ENCODE data around the gene SLFNL1. TPM values are rescaled to one million over a fixed set of nuclear protein-coding genes. Genes with fewer than 3 reads are reported as not detected.

The SLFNL1 gene
- total RNA-seq, 4 donors from 2014 or later, result 0.42 to 0.97 (median 0.60) TPM; not detected in 1

DNA sequence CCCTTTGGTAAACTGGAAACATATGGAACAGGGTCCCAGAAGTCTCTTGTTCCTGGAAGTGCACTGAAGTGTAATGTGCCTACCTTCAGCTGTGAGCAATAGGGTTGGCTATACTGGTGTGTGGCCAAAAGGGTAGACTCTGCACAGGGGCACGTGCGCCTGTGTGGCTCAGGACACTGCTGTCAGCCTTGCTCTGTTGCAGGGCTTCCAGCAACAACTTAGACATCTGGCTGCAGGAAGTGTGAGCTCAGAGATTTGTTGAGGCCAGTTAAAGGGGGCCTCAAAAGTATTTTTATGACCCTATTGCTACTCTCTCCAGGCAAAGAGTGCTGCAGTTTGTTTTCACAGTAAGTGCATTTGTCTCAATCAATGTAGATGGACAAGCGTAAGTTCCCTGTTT lies 34.6 kb downstream of the SLFNL1 start:
- Histone ChIP-seq H3K36me3 (peaks cover 73% of the 10 kb centered on the region), H3K4me3 (no peak overlapping the region), H3K27ac (no peak overlapping the region), H3K9me3 (no peaks in the 10 kb centered on the region), H3K4me1 (peaks cover 21% of the 10 kb centered on the region), H3K27me3 (no peaks in the 10 kb centered on the region)
- WGBS, result 80% methylated on average over 2 of the region's 3 CpGs
- no peak for TF ChIP-seq EP300 (IDR thresholded peaks at IDR 0.05)
- DNase-seq (ENCODE audit: low spot score in 2 of 2), result no peak

GRCh38 chr1:40986328-40986783 lies 35.2 kb downstream of the SLFNL1 start:
- peaks cover 67% of the 10 kb centered on the region for H3K36me3 ChIP-seq
- no peaks in the 10 kb centered on the region for H3K9me3 ChIP-seq
- H3K27me3 ChIP-seq, result no peaks in the 10 kb centered on the region
- 92% methylated on average over 10 of the region's 10 CpGs for WGBS
- no peak for DNase-seq (ENCODE audit: low spot score in 2 of 2)
- TF ChIP-seq POLR2AphosphoS5 (IDR thresholded peaks at IDR 0.05) (no peak), POLR2A (IDR thresholded peaks at IDR 0.05) (no peak), EP300 (IDR thresholded peaks at IDR 0.05) (no peak)
- TF ChIP-seq, protein P1, sequence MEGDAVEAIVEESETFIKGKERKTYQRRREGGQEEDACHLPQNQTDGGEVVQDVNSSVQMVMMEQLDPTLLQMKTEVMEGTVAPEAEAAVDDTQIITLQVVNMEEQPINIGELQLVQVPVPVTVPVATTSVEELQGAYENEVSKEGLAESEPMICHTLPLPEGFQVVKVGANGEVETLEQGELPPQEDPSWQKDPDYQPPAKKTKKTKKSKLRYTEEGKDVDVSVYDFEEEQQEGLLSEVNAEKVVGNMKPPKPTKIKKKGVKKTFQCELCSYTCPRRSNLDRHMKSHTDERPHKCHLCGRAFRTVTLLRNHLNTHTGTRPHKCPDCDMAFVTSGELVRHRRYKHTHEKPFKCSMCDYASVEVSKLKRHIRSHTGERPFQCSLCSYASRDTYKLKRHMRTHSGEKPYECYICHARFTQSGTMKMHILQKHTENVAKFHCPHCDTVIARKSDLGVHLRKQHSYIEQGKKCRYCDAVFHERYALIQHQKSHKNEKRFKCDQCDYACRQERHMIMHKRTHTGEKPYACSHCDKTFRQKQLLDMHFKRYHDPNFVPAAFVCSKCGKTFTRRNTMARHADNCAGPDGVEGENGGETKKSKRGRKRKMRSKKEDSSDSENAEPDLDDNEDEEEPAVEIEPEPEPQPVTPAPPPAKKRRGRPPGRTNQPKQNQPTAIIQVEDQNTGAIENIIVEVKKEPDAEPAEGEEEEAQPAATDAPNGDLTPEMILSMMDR (IDR thresholded peaks at IDR 0.05), result no peak
- peaks cover 27% of the 10 kb centered on the region for H3K4me1 ChIP-seq
- H3K4me3 ChIP-seq, result no peak overlapping the region
- no peak overlapping the region for H3K27ac ChIP-seq

DNA sequence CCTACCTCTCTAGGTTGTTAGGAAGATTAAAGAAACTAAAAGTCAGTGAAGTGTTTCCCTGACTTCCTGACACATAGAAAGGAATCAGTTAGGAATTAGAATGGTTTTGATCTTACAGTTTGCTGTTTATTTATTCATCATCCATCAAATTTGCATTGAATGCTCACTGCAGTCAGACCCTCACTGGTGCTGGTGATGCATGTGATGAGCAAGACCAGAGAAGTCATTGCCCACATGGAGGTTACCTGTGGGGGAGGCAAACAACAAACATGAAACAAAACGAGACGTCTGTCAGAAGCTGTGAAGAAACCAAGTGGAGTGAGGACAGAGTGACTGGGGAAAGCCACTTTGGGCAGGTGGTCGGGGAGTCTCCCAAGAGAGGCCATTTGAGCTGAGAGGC lies 35.6 kb downstream of the SLFNL1 start:
- 83% methylated on average over 3 of the region's 3 CpGs for WGBS
- Histone ChIP-seq H3K4me1 (peaks cover 32% of the 10 kb centered on the region), H3K4me3 (no peak overlapping the region), H3K27me3 (no peaks in the 10 kb centered on the region), H3K27ac (no peak overlapping the region), H3K9me3 (no peaks in the 10 kb centered on the region), H3K36me3 (peaks cover 64% of the 10 kb centered on the region)
- no peak for DNase-seq (ENCODE audit: low spot score in 2 of 2)
- TF ChIP-seq, protein P1 (IDR thresholded peaks at IDR 0.05), result no peak
- TF ChIP-seq EP300 (IDR thresholded peaks at IDR 0.05), result no peak
- TF ChIP-seq POLR2AphosphoS5 (IDR thresholded peaks at IDR 0.05), result no peak
- no peak for TF ChIP-seq POLR2A (IDR thresholded peaks at IDR 0.05)

GRCh38 chr1:40985161-40985560 lies 36.4 kb downstream of the SLFNL1 start:
- no peak for DNase-seq (ENCODE audit: low spot score in 2 of 2)
- no peaks in the 10 kb centered on the region for H3K9me3 ChIP-seq
- no peak for TF ChIP-seq EP300 (IDR thresholded peaks at IDR 0.05)
- no peak for TF ChIP-seq POLR2A (IDR thresholded peaks at IDR 0.05)
- TF ChIP-seq POLR2AphosphoS5 (IDR thresholded peaks at IDR 0.05), result no peak
- TF ChIP-seq, protein P1 (IDR thresholded peaks at IDR 0.05), result no peak
- no peaks in the 10 kb centered on the region for H3K27me3 ChIP-seq
- WGBS, result 77% methylated on average over 5 of the region's 5 CpGs
- no peak overlapping the region for H3K27ac ChIP-seq
- H3K36me3 ChIP-seq, result peaks cover 58% of the 10 kb centered on the region
- no peak overlapping the region for H3K4me3 ChIP-seq
- H3K4me1 ChIP-seq, result peaks cover 39% of the 10 kb centered on the region

GRCh38 chr1:40984531-40984930 lies 37.0 kb downstream of the SLFNL1 start:
- Histone ChIP-seq H3K27ac (no peak overlapping the region), H3K27me3 (no peaks in the 10 kb centered on the region), H3K36me3 (peaks cover 52% of the 10 kb centered on the region), H3K4me3 (no peak overlapping the region), H3K4me1 (peaks cover 41% of the 10 kb centered on the region), H3K9me3 (no peaks in the 10 kb centered on the region)
- DNase-seq (ENCODE audit: low spot score in 2 of 2), result no peak
- WGBS, result 93% methylated on average over 4 of the region's 4 CpGs
- TF ChIP-seq POLR2AphosphoS5 (IDR thresholded peaks at IDR 0.05) (no peak), EP300 (IDR thresholded peaks at IDR 0.05) (no peak), POLR2A (IDR thresholded peaks at IDR 0.05) (no peak)
- TF ChIP-seq, protein P1 (IDR thresholded peaks at IDR 0.05), result no peak

DNA sequence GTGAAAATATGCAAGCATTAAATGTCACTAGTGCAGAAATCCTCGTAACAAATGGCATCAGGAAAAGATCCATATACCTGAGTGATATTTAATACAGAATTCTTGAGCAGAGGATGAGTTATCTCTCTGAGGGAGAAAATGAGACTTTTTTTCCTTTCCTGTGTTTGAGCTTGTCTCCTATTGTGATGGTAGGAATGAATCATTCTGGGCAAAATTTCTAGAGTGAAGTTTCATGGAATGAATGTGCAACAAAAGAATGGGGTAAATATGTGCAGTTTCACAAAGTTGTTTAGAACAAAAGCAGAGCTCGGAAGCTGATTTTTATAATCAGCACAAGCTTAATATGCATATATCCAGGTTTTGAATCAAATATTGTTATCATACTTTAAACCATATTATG lies 37.5 kb downstream of the SLFNL1 start:
- H3K27me3 ChIP-seq, result no peaks in the 10 kb centered on the region
- TF ChIP-seq EP300 (IDR thresholded peaks at IDR 0.05) (no peak), POLR2AphosphoS5 (IDR thresholded peaks at IDR 0.05) (no peak), POLR2A (IDR thresholded peaks at IDR 0.05) (no peak)
- TF ChIP-seq, protein P1 (IDR thresholded peaks at IDR 0.05), result no peak
- DNase-seq (ENCODE audit: low spot score in 2 of 2), result no peak
- H3K4me1 ChIP-seq, result peaks cover 45% of the 10 kb centered on the region
- WGBS, result 79% methylated on average over 2 of the region's 2 CpGs
- no peaks in the 10 kb centered on the region for H3K9me3 ChIP-seq
- peaks cover 47% of the 10 kb centered on the region for H3K36me3 ChIP-seq
- H3K4me3 ChIP-seq, result no peak overlapping the region
- H3K27ac ChIP-seq, result no peak overlapping the region

All from suprapubic skin (tissue), 4 donors.